GM18873 (cell line): ENCODE results near the gene TRAPPC2B.
A peak's percentile ranks its signal among the peaks of the same experiment; 100 is the strongest.
"Not testable (repeated sequence)": the region's sequence is repeated elsewhere in the genome, so short reads cannot be mapped to it uniquely, and the experiment has no call there.

Experiments
- ATAC-seq: cut with Tn5 transposase; IDR thresholded peaks from one replicate; pipeline ENCODE4 v1.9.1; 2021; ENCODE audit warnings: mild to moderate bottlenecking, moderate library complexity, moderate number of reproducible peaks; ENCODE audit not compliant: unreplicated experiment, low FRiP score

Gene TRAPPC2B

DNA sequence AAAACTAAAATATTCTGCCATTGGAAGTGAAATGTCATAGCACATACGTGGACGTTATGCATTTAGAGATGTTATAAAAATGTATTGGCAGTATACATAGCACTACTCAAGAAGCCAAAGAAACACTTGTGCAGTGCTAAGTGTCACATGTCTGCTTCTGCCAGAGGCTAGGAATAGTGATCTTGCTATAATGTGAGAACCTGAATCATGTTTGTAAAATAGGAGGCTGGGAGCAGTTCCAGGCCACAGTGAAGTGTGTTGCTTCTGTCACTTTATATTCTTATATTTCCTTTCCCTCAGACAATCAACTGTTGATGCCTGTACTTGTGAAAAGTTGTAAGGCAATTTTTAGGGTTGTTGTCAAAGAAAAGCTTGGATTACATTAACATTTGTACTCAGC lies 3.4 kb downstream of the TRAPPC2B start:
- ATAC-seq = no peak

DNA sequence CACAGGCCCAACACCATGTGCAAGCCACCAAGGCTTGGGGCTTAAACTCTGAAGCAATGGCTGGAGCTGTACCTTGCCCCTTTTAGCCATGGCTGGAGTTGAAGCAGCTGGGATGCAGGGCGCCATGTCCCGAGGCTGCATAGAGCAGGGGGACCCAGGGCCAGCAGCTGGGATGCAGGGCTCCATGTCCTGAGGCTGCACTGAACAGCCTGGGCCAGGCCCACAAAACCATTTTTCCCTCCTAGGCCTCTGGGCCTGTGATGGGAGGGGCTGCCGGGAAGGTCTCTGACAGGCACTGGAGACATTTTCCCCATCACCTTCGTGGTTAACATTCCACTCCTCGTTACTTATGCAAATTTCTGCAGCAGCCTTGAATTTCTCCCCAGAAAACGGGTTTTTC lies 10.8 kb downstream of the TRAPPC2B start:
- no peak for ATAC-seq

DNA sequence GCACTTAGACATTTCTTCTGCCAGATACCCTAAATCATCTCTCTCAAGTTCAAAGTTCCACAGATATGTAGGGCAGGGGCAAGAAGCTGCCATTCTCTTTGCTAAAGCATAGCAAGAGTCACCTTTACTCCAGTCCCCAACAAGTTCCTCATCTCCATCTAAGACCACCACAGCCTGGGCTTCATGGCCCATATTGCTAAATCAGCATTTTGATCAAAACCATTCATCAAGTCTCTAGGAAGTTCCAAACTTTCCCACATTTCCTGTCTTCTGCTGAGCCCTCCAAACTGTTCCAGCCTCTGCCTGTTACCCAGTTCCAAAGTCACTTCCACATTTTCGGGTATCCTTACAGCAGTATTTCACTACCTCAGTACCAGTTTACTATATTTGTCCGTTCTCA lies 11.3 kb downstream of the TRAPPC2B start:
- not testable (repeated sequence) for ATAC-seq

DNA sequence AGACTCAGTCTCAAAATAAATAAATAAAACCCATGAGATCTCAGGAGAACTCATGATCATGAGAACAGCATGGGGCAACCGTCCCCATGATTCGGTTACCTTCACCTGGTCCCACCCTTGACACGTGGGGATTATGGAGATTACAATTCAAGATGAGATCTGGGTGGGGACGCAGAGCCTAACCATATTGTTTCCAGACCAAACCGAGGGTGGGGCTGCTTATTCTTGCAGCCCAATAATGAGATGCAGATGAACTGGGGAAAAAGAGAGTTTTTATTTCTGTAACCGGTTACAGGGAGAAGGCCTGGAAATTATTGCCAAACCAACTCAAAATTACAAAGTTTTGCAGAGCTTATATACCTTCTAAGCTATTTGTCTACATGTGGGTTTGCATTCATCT lies 12.8 kb downstream of the TRAPPC2B start:
- ATAC-seq = no peak

DNA sequence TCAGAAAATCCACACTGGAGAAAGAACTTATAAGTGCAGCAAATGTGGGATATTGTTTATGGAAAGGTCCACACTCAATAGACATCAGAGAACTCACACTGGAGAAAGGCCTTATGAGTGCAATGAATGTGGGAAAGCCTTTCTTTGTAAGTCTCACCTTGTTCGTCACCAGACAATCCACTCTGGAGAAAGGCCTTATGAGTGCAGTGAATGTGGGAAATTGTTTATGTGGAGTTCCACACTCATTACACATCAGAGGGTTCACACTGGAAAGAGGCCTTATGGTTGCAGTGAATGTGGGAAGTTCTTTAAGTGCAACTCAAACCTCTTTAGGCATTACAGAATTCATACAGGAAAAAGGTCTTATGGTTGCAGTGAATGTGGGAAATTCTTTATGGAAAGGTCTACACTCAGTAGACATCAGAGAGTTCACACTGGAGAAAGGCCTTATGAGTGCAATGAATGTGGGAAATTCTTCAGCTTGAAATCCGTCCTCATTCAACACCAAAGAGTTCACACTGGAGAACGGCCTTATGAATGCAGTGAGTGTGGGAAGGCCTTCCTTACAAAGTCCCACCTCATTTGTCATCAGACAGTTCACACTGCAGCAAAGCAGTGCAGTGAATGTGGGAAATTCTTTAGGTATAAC lies 14.3 kb downstream of the TRAPPC2B start:
- no peak for ATAC-seq

DNA sequence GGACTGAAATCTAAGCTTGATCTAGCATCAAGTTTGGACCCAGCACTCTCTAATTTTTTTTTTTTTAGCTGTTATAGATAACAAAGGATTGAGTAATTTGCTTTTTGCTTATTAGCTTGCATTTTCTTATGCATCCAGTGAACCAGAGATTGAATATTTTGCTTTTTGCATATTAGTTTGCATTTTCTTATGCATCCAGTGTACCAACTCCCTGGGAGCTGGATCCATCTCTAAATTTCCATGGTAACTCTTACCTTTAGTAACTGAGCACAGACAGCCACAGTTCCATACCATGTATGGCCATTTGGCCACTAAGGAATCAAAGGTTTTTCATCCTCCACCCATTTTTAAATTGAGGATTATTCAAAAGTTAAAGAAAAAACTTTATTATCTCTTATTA lies 17.6 kb downstream of the TRAPPC2B start:
- ATAC-seq = no peak

DNA sequence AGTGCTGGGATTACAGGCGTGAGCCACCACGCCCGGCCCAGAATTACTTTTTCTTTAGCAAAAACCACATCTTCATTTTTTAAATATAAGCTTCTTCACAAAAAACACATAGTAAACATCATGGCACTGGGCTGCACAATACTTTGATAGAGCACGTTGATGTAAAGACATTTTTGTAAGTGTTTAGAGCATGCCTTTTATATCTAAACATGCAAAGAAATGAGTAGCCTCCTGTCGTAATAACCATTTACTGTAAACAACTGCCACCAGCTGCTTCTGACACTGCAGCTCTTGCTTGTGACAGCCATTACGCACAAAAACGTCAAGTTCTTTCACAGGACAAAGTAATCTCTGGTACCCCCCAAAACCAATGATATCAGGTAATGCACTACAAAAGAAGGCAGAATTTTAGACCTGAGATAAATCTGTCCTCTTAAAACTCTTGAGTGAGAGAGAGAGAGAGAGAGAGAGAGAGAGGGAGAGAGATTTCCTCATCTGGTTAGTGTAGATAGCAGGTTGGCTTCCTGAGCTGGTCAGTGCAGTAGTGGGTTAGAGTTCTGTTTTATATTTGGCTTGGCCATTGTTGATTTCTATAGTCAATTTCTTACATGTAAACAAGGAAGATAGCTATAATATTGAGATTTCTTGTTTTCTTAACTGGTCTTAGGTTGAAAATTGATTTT lies 19.6 kb downstream of the TRAPPC2B start:
- no peak for ATAC-seq

DNA sequence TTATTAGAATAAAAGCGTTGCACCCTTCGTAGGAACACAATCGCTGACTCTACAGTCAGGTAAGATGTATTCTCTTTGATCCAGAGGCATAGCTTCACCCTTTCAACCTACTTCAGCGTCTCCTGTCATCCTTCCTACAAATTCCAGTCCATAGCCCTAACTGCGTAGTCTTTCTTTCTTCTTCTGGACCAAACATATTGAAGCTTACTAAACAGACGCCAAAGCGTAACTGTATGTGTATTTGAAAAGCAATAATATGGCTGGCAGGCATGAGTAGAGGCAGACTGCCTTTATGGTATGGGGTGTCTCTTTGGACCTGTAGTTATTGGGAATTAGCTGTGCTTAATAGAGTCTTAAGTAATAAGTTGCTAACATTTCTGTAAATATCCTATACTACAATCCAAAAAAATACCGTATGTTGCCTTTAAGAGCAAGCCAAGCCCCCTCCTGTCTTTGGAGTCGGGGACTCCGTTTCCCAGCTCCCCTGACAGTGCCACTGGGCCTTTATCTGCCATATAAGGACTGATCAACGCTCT lies 25.9 kb downstream of the TRAPPC2B start:
- no peak for ATAC-seq

DNA sequence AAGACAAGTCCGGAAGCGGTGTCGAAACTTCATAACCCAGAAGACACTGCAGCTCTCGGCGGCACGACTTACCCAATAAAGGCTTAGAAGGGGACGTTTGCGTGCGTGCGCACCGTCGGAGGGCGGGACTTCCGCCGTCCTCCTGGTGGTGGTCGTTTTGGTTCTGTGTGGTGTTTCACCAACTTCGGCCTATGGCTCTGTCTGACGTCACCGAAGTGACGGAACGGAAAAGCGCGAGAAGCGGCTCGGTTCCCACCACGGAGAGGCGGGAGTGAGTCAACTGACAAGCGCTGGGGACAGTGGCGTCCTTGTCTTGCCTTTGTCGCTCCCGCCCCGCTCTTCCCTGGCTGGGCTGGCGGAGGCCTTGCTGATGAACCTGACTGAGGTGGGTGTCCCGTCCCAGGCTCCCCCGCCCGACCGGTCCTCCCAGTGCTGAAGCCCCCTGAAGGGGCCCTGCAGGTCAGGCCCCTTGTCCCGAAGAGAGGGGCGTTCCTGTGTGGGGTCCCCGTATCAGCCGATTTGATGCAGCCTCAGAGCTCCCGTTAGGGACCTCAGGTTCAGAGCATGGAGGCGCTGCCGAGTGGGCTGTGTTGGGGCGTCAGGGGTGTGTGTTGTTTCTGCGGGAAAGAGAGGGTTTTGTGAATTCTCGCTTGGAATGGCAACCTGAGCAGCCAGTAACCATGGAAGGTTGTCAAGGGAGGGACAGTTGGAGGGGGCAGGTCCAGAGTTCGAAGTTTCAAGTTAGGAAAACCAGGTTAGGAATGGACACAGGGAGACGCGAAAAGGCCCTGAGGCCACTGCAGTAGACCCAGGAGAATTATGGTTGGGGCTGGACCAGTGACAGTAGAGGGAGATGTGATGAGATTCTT lies 26.6 kb downstream of the TRAPPC2B start, which contains the start of gene ZNF548:
Gene ZNF548 (plus strand): TSS at position 125 of the 869 bp plus-strand sequence. CDS start 246 bp downstream, at position 371.
- ATAC-seq = peak; percentile 92

DNA sequence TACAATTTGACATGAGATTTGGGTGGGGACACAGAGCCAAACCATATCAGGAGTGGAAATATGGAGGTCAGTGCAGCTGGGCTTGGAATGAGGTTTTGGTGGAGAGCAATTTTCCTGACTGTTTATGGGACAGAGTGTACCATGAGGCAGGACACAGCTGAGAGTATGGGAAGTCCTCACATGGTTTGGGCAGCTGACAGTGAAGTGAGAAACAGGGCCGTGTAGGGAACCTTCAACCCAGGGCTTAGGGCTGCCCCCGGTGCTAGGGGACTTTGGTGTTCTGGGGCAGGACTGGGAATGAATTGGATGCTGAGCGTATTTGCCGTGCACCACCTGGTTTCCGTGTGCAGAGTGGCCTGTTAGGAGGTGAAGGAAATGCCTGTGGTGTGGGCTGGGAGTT lies 32.4 kb downstream of the TRAPPC2B start:
- no peak for ATAC-seq

DNA sequence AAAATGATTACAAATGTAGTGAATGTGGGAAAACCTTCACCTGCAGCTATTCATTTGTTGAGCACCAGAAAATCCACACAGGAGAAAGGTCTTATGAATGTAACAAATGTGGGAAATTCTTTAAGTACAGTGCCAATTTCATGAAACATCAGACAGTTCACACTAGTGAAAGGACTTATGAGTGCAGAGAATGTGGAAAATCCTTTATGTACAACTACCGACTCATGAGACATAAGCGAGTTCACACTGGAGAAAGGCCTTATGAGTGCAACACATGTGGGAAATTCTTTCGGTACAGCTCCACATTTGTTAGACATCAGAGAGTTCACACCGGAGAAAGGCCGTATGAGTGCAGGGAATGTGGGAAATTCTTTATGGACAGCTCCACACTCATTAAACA lies 35.5 kb downstream of the TRAPPC2B start:
- no peak for ATAC-seq

DNA sequence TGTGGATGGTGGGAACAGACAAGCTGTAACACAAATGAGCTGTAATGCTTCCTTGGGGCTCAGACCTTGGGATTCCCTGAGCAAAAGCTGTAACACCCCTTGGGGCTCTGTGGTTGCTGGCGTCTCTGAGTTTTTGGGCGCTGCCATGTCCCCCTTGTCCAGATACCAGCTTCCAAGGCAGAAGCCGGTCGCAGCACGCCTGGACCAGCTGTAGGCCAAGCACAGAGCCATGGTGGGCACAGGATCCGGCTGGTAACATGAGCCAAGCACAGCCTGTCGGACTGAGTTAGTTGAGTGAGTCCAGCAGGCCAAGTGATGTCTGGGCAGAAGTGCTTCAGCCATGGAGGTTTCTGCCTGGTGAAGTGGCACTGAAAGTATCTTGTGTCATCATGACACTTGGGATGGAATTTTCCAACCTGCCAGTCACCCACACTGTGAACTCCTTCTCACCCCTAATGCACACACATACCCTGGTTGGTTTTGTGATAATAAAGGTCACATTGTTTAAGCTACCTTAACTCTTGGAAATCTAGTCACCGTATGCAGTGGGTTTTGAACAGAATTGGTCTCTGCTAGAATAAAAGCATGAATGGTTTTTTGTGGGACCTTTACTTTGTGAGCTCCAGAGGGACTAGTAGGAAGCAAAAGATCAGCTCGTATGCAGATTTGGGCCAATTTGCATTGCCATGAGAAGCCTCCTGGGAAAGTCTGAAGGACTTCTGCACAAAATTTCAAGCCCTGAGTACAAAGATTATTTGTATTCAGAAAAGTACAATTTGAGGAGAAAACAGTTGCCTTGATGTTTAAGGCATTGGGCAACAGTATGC lies 40.6 kb downstream of the TRAPPC2B start:
- no peak for ATAC-seq

DNA sequence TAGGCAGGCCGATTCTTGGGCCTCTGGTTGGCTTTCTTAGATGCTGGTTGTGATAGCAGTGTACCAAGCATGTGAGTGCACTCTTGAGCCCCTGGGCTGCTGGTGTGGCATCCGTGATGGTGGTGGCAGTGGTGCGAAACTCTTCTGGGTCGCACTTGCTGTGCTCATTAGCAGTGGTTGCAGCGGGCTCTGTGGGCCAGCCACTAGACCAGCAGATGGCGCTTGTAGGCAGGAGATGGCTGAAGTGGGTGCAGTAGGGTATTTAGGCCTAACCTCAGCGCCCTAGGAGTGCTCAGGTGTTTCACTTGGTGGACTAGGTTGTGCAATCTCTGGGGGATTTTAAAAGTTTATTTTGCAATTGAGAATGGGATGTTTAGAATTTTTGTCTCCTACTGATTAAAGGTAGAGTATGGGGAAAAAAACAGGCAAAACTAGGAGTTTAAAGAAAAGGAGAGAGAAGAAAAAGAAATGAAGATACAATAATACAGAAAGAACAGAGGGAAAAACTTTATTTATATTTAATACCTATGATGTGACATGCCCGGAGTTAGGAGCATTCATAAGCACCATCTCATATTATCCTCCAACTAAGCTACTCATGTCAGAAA lies 43.3 kb downstream of the TRAPPC2B start:
- ATAC-seq = no peak

DNA sequence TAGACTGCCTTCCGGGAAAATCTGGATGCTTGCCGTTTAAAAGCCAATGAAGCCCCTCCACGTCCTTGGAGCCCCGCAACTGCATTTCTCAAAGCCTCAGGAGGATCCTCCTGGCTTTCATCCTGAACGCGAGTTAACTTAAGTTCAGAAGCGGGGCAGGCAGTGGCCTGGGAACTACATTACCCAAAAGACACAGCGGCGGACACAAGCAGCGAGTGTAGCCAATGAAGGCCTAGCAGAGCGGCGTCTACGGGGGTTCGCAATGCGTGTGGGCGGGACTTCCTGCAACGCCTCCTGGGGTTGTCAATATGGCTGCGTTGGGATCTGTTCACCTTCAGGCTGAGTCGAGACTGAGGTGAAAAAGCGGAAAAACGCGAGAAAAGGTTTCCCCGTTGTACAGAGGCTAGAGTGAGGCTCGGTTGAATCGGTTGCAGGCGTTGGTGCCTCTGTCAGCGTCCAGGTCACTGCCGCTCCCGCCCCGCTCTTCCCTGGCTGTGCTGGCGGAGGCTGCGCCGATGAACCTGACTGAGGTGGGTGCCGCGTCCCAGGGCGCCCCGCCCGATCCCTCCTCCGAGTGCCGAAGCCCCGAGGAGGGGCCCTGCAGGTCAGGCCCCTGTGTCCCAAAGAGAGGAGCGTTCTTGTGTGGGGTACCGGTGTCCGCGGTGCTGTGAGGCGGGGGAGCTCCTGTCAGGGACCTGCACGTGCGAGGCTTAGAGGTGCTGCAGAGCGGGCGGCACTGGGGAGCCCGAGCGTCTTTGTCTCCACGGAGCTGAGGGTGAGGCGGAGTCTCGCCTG lies 47.7 kb downstream of the TRAPPC2B start, which contains the start of gene ZNF17:
Gene ZNF17 (plus strand): TSS at position 285 of the 795 bp plus-strand sequence. CDS start 2,455 bp downstream, outside the sequence.
- ATAC-seq = peak; percentile 92
